Neural crest cell (in vitro differentiated cells): Measurements from ENCODE around the gene SLC4A1AP. TPM values are rescaled to one million over a fixed set of nuclear protein-coding genes. Genes with fewer than 3 reads are reported as not detected.

Experiments used
- DNase-seq: peaks from one replicate; pipeline ENCODE4 v3.0.0; 2021; ENCODE audit warnings: low read depth, mixed read lengths, low spot score
- H3K27ac Mint-ChIP-seq: one replicate; pipeline ENCODE4 v1.8.0; 2021; ENCODE audit warnings: mild to moderate bottlenecking, mixed read lengths; ENCODE audit not compliant: unreplicated experiment
- H3K27me3 Mint-ChIP-seq: 2 replicates; pipeline ENCODE4 v1.8.0; 2021; ENCODE audit warnings: low read depth, mild to moderate bottlenecking, mixed read lengths
- H3K36me3 Mint-ChIP-seq: 2 replicates; pipeline ENCODE4 v1.8.0; 2021; ENCODE audit warnings: low read depth, mild to moderate bottlenecking, mixed read lengths
- H3K4me1 Mint-ChIP-seq: 2 replicates; pipeline ENCODE4 v1.8.0; 2021; ENCODE audit warnings: mixed read lengths
- H3K4me3 Mint-ChIP-seq: one replicate; pipeline ENCODE4 v1.8.0; 2021; ENCODE audit warnings: mild to moderate bottlenecking, mixed read lengths
- H3K9me3 Mint-ChIP-seq: 2 replicates; pipeline ENCODE4 v1.8.0; 2021; ENCODE audit warnings: mixed read lengths
- total RNA-seq: library from RNA; stranded (reverse); gene quantifications from 2 replicates; pipeline ENCODE4 v1.2.1, GENCODE V29; 2021
- TF ChIP-seq, protein P1 (sequence below): fragments of 200-600 bp; sonication (generic); conservative IDR thresholded peaks from 2 replicates; pipeline ENCODE4 v1.5.0; 2021; ENCODE audit warnings: antibody characterized with exemption, mild to moderate bottlenecking

Gene SLC4A1AP
- total RNA-seq, 1 donor from 2014 or later = 19.1 TPM

DNA sequence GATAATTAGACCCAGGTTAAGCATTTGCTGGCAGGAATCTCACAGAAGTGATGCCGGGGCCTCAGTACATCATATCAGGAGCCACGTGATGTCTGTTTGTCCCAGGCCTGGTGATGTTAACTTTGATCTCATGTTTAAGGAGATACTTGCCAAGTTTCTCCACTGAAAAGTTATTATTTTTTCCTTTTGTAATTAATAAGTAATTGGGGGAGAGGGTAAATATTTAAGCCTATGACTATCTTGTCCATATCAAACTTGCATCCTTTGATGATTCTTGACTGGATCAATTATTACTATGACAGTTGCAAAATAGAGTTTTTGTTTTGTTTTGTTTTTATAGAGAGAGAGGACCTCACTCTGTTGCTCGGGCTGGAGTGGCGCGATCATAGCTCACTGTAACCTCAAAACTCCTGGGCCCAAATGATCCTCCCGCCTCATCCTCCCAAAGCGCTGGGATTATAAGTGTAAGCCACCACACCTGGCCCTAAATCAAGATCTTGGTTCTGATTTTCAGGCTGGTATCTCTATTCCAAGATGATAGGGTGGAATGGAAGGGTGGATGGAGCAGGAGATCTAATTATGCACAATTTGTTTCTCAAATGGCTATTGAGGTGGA is 46.4 kb downstream of the SLC4A1AP start:
- H3K4me3 Mint-ChIP-seq = no peak overlapping the region
- H3K36me3 Mint-ChIP-seq = no peaks in the 10 kb centered on the region
- H3K27me3 Mint-ChIP-seq = peaks cover 21% of the 10 kb centered on the region
- H3K9me3 Mint-ChIP-seq = no peaks in the 10 kb centered on the region
- H3K4me1 Mint-ChIP-seq = peaks cover 5% of the 10 kb centered on the region
- TF ChIP-seq, protein P1, sequence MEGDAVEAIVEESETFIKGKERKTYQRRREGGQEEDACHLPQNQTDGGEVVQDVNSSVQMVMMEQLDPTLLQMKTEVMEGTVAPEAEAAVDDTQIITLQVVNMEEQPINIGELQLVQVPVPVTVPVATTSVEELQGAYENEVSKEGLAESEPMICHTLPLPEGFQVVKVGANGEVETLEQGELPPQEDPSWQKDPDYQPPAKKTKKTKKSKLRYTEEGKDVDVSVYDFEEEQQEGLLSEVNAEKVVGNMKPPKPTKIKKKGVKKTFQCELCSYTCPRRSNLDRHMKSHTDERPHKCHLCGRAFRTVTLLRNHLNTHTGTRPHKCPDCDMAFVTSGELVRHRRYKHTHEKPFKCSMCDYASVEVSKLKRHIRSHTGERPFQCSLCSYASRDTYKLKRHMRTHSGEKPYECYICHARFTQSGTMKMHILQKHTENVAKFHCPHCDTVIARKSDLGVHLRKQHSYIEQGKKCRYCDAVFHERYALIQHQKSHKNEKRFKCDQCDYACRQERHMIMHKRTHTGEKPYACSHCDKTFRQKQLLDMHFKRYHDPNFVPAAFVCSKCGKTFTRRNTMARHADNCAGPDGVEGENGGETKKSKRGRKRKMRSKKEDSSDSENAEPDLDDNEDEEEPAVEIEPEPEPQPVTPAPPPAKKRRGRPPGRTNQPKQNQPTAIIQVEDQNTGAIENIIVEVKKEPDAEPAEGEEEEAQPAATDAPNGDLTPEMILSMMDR = no peak
- H3K27ac Mint-ChIP-seq = no peak overlapping the region
- no peak for DNase-seq

DNA sequence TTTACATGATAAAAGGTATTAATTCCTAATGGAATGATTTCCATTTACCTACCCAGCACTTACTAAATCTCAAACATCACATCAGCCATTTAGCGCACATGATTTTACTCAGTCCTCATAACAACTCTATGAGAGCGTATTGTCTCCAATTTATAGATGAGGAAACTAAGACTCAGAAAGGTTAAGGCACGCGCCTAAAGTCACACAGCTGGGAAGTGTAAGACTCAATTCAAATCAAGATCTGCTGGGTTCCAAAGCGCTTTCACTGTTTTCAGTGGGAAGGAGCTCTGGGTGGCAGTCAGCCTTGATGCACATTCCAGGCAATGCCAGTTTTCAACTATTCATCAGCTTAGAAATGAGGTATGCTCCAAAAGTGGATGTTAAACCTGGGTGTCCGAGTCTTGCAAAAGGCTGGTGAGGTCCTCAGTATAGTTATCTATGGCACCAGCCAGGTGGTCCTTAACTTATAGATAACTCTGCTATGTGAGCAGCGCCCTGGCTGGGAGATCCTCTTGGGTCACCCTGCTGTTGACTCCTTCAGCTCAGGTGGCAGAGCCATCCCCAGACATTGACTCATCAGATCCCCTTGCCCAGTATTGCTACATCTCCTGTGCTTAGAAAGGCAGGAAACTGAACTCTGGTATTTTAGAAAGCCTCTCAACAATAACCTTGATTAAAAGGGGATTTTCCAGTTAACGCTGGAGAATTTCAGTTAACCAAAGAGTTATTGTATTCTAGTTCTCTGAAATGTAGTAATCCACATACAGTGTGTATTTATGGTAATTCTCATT is 47.1 kb downstream of the SLC4A1AP start:
- no peak overlapping the region for H3K4me3 Mint-ChIP-seq
- TF ChIP-seq, protein P1 = no peak
- no peaks in the 10 kb centered on the region for H3K36me3 Mint-ChIP-seq
- H3K9me3 Mint-ChIP-seq = no peaks in the 10 kb centered on the region
- H3K4me1 Mint-ChIP-seq = peaks cover 6% of the 10 kb centered on the region
- no peak overlapping the region for H3K27ac Mint-ChIP-seq
- no peak for DNase-seq
- H3K27me3 Mint-ChIP-seq = peaks cover 24% of the 10 kb centered on the region

DNA sequence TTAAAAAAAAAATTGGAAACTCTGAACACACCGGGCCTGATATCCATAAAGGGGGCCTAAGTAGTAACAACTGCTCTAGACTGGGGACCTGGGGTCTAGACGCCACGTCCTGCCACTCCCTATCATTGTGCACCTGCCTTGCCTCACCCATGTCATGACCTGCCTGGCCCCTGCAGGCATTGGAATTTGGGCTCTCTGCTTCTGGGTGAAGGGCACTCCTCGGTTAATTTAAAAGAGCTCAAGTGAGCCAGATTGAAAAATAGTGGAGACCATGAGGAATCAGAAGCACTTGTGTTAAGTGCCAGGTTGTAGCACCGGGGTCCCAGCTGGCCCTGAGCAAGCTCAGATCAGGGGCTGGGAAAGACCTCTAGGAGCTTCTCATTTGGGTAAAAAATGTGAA is 48.1 kb downstream of the SLC4A1AP start:
- TF ChIP-seq, protein P1 = no peak
- DNase-seq = no peak
- Mint-ChIP-seq H3K4me3 (no peak overlapping the region), H3K27ac (no peak overlapping the region), H3K4me1 (peaks cover 11% of the 10 kb centered on the region), H3K36me3 (no peaks in the 10 kb centered on the region), H3K9me3 (no peaks in the 10 kb centered on the region), H3K27me3 (peaks cover 30% of the 10 kb centered on the region)

DNA sequence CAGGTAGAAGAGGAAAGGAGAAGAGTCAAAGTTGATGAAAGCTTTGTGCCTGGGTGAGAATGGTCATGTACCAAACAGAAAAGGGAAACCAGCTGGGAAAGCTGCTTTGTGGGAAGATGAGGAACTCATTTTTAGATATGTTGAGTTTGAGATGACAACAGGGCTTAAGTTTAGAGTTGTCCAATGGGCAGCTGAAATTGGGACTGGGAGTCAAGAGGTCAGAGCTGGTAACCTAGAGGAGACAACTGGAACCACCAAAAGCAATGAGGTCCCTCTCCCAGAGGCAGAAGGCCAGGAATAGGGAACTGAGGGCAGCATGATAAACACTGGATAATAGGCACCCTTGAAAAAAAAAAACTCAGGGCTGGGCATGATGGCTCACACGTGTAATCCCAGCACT is 48.8 kb downstream of the SLC4A1AP start:
- H3K4me1 Mint-ChIP-seq = peaks cover 15% of the 10 kb centered on the region
- DNase-seq = no peak
- H3K27me3 Mint-ChIP-seq = peaks cover 34% of the 10 kb centered on the region
- no peaks in the 10 kb centered on the region for H3K36me3 Mint-ChIP-seq
- no peak overlapping the region for H3K27ac Mint-ChIP-seq
- no peaks in the 10 kb centered on the region for H3K9me3 Mint-ChIP-seq
- TF ChIP-seq, protein P1 = no peak
- peak overlapping the region; percentile 15 for H3K4me3 Mint-ChIP-seq

DNA sequence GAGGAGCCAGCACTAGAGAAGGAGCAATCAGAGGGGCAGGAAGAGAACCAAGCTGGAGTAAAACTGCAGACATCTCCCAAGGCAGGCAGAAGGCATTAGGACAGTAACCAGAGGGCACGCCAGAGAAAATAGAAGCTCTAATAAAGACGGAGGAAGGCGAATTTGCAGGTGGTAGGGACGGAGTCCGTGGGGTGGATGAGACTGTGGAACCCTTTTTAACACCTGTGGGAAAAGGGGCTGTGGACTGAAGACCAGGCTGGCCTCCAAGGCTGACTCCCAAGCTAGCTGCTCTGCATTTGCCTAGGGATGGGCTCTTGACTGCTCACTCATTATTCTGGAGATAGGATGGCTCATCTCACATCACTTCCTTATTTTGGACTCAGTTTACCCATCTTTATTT is 49.5 kb downstream of the SLC4A1AP start:
- no peak for DNase-seq
- Mint-ChIP-seq H3K4me3 (peak overlapping the region; percentile 15), H3K36me3 (no peaks in the 10 kb centered on the region), H3K27me3 (peaks cover 39% of the 10 kb centered on the region), H3K4me1 (peaks cover 15% of the 10 kb centered on the region), H3K9me3 (no peaks in the 10 kb centered on the region), H3K27ac (no peak overlapping the region)
- TF ChIP-seq, protein P1 = no peak
